ENCODE measurements around the gene BAG3.
"Not testable (repeated sequence)": the region's sequence is repeated elsewhere in the genome, so short reads cannot be mapped to it uniquely, and the experiment has no call there.

BAG3 gene

GRCh38 chr10:119640875-119641526, 10.2 kb upstream of the BAG3 start:
- DNase-seq, result no peak

GRCh38 chr10:119642556-119643111, 8.5 kb upstream of the BAG3 start:
- no peak for DNase-seq

GRCh38 chr10:119643306-119644204, 7.6 kb upstream of the BAG3 start:
- DNase-seq, result no peak

- DNase-seq, result no peak
Measured at GRCh38 chr10:119644205-119644814, 6.9 kb upstream of the BAG3 start.

GRCh38 chr10:119644994-119645393, 6.2 kb upstream of the BAG3 start:
- DNase-seq, result no peak

- no peak for DNase-seq
Measured at GRCh38 chr10:119650062-119650461, 1.1 kb upstream of the BAG3 start.

- no peak for DNase-seq
Measured at GRCh38 chr10:119651514-119652360, 557 bp downstream of the BAG3 start.

- peak; percentile 51 for DNase-seq
Measured at GRCh38 chr10:119652361-119652730, 1.2 kb downstream of the BAG3 start.

GRCh38 chr10:119653209-119653608, 2.0 kb downstream of the BAG3 start:
- peak; percentile 31 for DNase-seq

- DNase-seq, result peak; percentile 9
Measured at GRCh38 chr10:119653916-119654315, 2.7 kb downstream of the BAG3 start.

GRCh38 chr10:119654540-119654939, 3.4 kb downstream of the BAG3 start:
- DNase-seq, result peak; percentile 60

GRCh38 chr10:119655566-119656001, 4.4 kb downstream of the BAG3 start:
- DNase-seq, result peak; percentile 70

- no peak for DNase-seq
Measured at GRCh38 chr10:119656760-119657159, 5.6 kb downstream of the BAG3 start.

- DNase-seq, result no peak
Measured at GRCh38 chr10:119657725-119658124, 6.5 kb downstream of the BAG3 start.

GRCh38 chr10:119658274-119658673, 7.1 kb downstream of the BAG3 start:
- DNase-seq, result peak; percentile 68

GRCh38 chr10:119659951-119660350, 8.8 kb downstream of the BAG3 start:
- DNase-seq, result no peak

GRCh38 chr10:119662076-119662605, 11.0 kb downstream of the BAG3 start:
- not testable (repeated sequence) for DNase-seq

- no peak for DNase-seq
Measured at GRCh38 chr10:119663866-119664698, 12.9 kb downstream of the BAG3 start.

- no peak for DNase-seq
Measured at GRCh38 chr10:119665901-119666708, 14.9 kb downstream of the BAG3 start.

GRCh38 chr10:119666709-119667004, 15.5 kb downstream of the BAG3 start:
- no peak for DNase-seq
